Gastrocnemius medialis (tissue), 4 donors: Measurements from ENCODE around the gene LTO1. TPM values are rescaled to one million over a fixed set of nuclear protein-coding genes. Genes with fewer than 3 reads are reported as not detected.

Experiments used
- ATAC-seq, 2 donors: fragments of 150-250 bp; one replicate each; pipeline ENCODE4 v1.9.1; 2016
- DNase-seq, 2 donors: peaks; one replicate each; pipeline ENCODE4 v3.0.0-alpha.2; 2019
- H3K27ac ChIP-seq, 4 donors: fragments of 200-600 bp; sonication (generic); 1 replicate in 1 of 4; 2 replicates in 3 of 4; pipeline ENCODE4 v1.5.1; 2016 to 2018; ENCODE audit warnings: mild to moderate bottlenecking in 2 of 4, moderate library complexity in 1 of 4
- H3K27me3 ChIP-seq, 3 donors: fragments of 200-600 bp; sonication (generic) in 2 of 3; 1 replicate in 1 of 3; 2 replicates in 2 of 3; pipeline versions ENCODE4 v1.5.1 to v1.6.0; 2016 to 2019; ENCODE audit warnings: mild to moderate bottlenecking in 1 of 3, moderate library complexity in 1 of 3
- H3K36me3 ChIP-seq, 2 donors: fragments of 200-600 bp; sonication (generic) in 1 of 2; one replicate each; pipeline ENCODE4 v1.5.1; 2017 to 2018
- H3K4me1 ChIP-seq, 2 donors: fragments of 200-600 bp; sonication (generic) in 1 of 2; one replicate each; pipeline ENCODE4 v1.5.1; 2016 to 2017; ENCODE audit warnings: mild to moderate bottlenecking in 2 of 2
- H3K4me3 ChIP-seq, 4 donors: fragments of 200-600 bp; sonication (generic) in 3 of 4; 1 replicate in 1 of 4; 2 replicates in 3 of 4; pipeline ENCODE4 v1.5.1; 2016 to 2019; ENCODE audit warnings: mild to moderate bottlenecking in 2 of 4
- H3K9me3 ChIP-seq, 3 donors: fragments of 200-600 bp; sonication (generic) in 2 of 3; 1 replicate in 1 of 3; 2 replicates in 2 of 3; pipeline ENCODE4 v1.5.1; 2016 to 2019
- CTCF ChIP-seq, 5 experiments: fragments of 450-650 bp in 3 of 5; fragments of 200-600 bp in 2 of 5; sonication (generic) in 2 of 5; IDR thresholded peaks in 4 of 5; conservative IDR thresholded peaks in 1 of 5; 1 replicate in 4 of 5; 2 replicates in 1 of 5; pipeline ENCODE4 v1.5.1; 2016 to 2019; ENCODE audit warnings: antibody characterized with exemption in 5 of 5, mild to moderate bottlenecking in 3 of 5, moderate library complexity in 3 of 5
- POLR2A ChIP-seq, 2 donors: fragments of 450-650 bp; IDR thresholded peaks; one replicate each; pipeline ENCODE4 v1.6.1; 2017; ENCODE audit warnings: antibody characterized with exemption in 2 of 2, mild to moderate bottlenecking in 2 of 2, moderate library complexity in 2 of 2
- in situ Hi-C, 4 donors: fragments of 200-750 bp; cut with MboI; loops; one replicate each; pipeline versions ENCODE4 v1.15.0 to v1.8.0; 2017; ENCODE audit warnings: low sequenced_read_pairs in 4 of 4
- intact Hi-C: fragments of 100-400 bp; cut with DNase I; formaldehyde crosslinking; loops from one replicate; pipeline ENCODE4 v1.15.1; 2023; ENCODE audit warnings: low total_unique reads
- total RNA-seq, 4 donors: library from RNA; depleted of rRNA; stranded (reverse); fragments of >200 nt; gene quantifications; one replicate each; pipeline versions ENCODE4 v1.1.0 to v1.2.3, GENCODE V29; 2016

Gene LTO1
- total RNA-seq, 4 donors from 2014 or later = 9.5 to 18.2 (median 13.3) TPM

GRCh38 chr11:69695581-69695980, 20.4 kb upstream of the LTO1 start:
- intact Hi-C loops (no loop called here), in situ Hi-C loops (loop anchor here in 2 of 4 donors (10.0 to 25.0 kb wide), 2 partner anchors 192 to 199 kb away; no protein-coding TSS in a partner anchor)
- Histone ChIP-seq H3K9me3 (no peaks in the 10 kb centered on the region), H3K36me3 (no peaks in the 10 kb centered on the region), H3K4me3 (no peak overlapping the region), H3K27me3 (peaks cover 16 to 32% (median 17%) of the 10 kb centered on the region in 3 donors), H3K4me1 (no peaks in the 10 kb centered on the region), H3K27ac (no peak overlapping the region)
- TF ChIP-seq POLR2A (IDR thresholded peaks at IDR 0.05) = no peak
- no peak for TF ChIP-seq CTCF (IDR thresholded peaks at IDR 0.05 in 4 of 5, conservative IDR thresholded peaks at IDR 0.05 in 1 of 5)
- no peak for ATAC-seq
- DNase-seq = no peak

GRCh38 chr11:69694781-69695180, 19.6 kb upstream of the LTO1 start:
- intact Hi-C loops = no loop called here
- TF ChIP-seq POLR2A (IDR thresholded peaks at IDR 0.05) (no peak), CTCF (IDR thresholded peaks at IDR 0.05 in 4 of 5, conservative IDR thresholded peaks at IDR 0.05 in 1 of 5) (no peak)
- Histone ChIP-seq H3K27ac (no peak overlapping the region), H3K4me1 (no peaks in the 10 kb centered on the region), H3K4me3 (no peak overlapping the region), H3K36me3 (no peaks in the 10 kb centered on the region), H3K27me3 (peaks cover 13 to 29% (median 17%) of the 10 kb centered on the region in 3 donors), H3K9me3 (no peaks in the 10 kb centered on the region)
- in situ Hi-C loops = loop anchor here in 2 of 4 donors (10.0 to 25.0 kb wide), 2 partner anchors 193 to 200 kb away; no protein-coding TSS in a partner anchor
- ATAC-seq = no peak
- no peak for DNase-seq

DNA sequence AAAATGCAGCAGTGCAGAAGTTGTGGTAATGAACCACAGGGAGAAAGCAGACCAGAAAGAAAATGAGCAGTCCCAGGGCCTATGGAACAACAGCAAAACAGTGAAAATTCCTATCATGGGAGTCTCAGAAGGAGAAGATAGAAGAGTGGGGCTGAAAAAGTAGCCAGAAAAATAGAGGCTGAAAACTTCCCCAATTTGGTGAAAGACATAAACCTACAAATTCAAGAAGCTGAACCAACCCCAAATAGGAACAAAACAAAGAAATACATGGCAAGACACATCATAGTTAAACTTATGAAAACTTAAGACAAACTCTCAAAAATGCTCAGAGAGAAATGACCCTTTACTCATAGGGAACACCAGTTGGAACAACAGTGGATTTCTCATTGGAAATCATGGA, 17.3 kb upstream of the LTO1 start:
- no peak overlapping the region for H3K27ac ChIP-seq
- H3K4me1 ChIP-seq = no peaks in the 10 kb centered on the region
- in situ Hi-C loops = loop anchor here in 2 of 4 donors (10.0 to 25.0 kb wide), 2 partner anchors 195 to 202 kb away; no protein-coding TSS in a partner anchor
- no peaks in the 10 kb centered on the region for H3K9me3 ChIP-seq
- DNase-seq (no peak), ATAC-seq (no peak)
- H3K4me3 ChIP-seq = no peak overlapping the region
- intact Hi-C loops = no loop called here
- no peak for TF ChIP-seq CTCF (IDR thresholded peaks at IDR 0.05 in 4 of 5, conservative IDR thresholded peaks at IDR 0.05 in 1 of 5)
- no peak for TF ChIP-seq POLR2A (IDR thresholded peaks at IDR 0.05)
- H3K36me3 ChIP-seq = no peaks in the 10 kb centered on the region
- peaks cover 3 to 16% (median 8%) of the 10 kb centered on the region in 3 donors for H3K27me3 ChIP-seq

GRCh38 chr11:69691463-69691862, 16.3 kb upstream of the LTO1 start:
- no peak overlapping the region for H3K27ac ChIP-seq
- H3K27me3 ChIP-seq = peaks cover 0 to 13% (median 8%) of the 10 kb centered on the region in 3 donors
- no peak overlapping the region for H3K4me3 ChIP-seq
- no peaks in the 10 kb centered on the region for H3K9me3 ChIP-seq
- TF ChIP-seq CTCF (IDR thresholded peaks at IDR 0.05 in 4 of 5, conservative IDR thresholded peaks at IDR 0.05 in 1 of 5) (no peak), POLR2A (IDR thresholded peaks at IDR 0.05) (no peak)
- in situ Hi-C loops = loop anchor here in 2 of 4 donors (10.0 to 25.0 kb wide), 2 partner anchors 196 to 203 kb away; no protein-coding TSS in a partner anchor
- no peaks in the 10 kb centered on the region for H3K4me1 ChIP-seq
- DNase-seq (no peak), ATAC-seq (no peak)
- H3K36me3 ChIP-seq = no peaks in the 10 kb centered on the region
- intact Hi-C loops = no loop called here
